GM23338 (cell line): ENCODE data around the gene MINPP1. TPM values are rescaled to one million over a fixed set of nuclear protein-coding genes. Genes with fewer than 3 reads are reported as not detected.
A peak's percentile ranks its signal among the peaks of the same experiment; 100 is the strongest.

Experiments used
- ATAC-seq: fragments of 200-7000 bp; cut with Tn5 transposase; 3 replicates; pipeline ENCODE4 v1.9.1; 2020
- DNase-seq: peaks from one replicate; pipeline ENCODE4 v3.0.0-alpha.2; 2015; ENCODE audit warnings: low spot score
- H2AFZ ChIP-seq: fragments of 200-600 bp; sonication (generic); 2 replicates; pipeline ENCODE4 v1.8.0; 2016; ENCODE audit warnings: antibody characterized with exemption, mild to moderate bottlenecking, moderate library complexity
- H3F3A ChIP-seq: fragments of 200-600 bp; sonication (generic); replicated peaks from 2 replicates; pipeline ENCODE4 v1.8.0; 2017; ENCODE audit warnings: antibody characterized with exemption, mixed run types, low read depth
- H3K27ac ChIP-seq: fragments of 200-600 bp; sonication (generic); 2 replicates; pipeline ENCODE4 v1.6.1; 2016; ENCODE audit warnings: low read depth
- H3K27me3 ChIP-seq: fragments of 200-600 bp; sonication (generic); 2 replicates; pipeline ENCODE4 v1.8.0; 2016; ENCODE audit warnings: mild to moderate bottlenecking, mixed run types, moderate library complexity; ENCODE audit not compliant: insufficient read depth
- H3K36me3 ChIP-seq: fragments of 200-600 bp; sonication (generic); 2 replicates; pipeline ENCODE4 v1.8.0; 2016; ENCODE audit warnings: mild to moderate bottlenecking; ENCODE audit not compliant: insufficient read depth
- H3K4me1 ChIP-seq: fragments of 200-600 bp; sonication (generic); 2 replicates; pipeline ENCODE4 v1.8.0; 2016; ENCODE audit warnings: mild to moderate bottlenecking, moderate library complexity; ENCODE audit not compliant: insufficient read depth
- H3K4me2 ChIP-seq: fragments of 200-600 bp; sonication (generic); 2 replicates; pipeline ENCODE4 v1.7.1; 2017; ENCODE audit warnings: mixed run types
- H3K4me3 ChIP-seq: fragments of 200-600 bp; sonication (generic); 2 replicates; pipeline ENCODE4 v1.6.1; 2016; ENCODE audit warnings: mixed run types
- H3K79me2 ChIP-seq: fragments of 200-600 bp; sonication (generic); replicated peaks from 2 replicates; pipeline ENCODE4 v1.8.0; 2017; ENCODE audit warnings: mild to moderate bottlenecking; ENCODE audit not compliant: insufficient read depth
- H3K9me2 ChIP-seq: fragments of 200-600 bp; sonication (generic); 2 replicates; pipeline ENCODE4 v1.8.0; 2017; ENCODE audit not compliant: insufficient read depth
- H4K20me1 ChIP-seq: fragments of 200-600 bp; sonication (generic); replicated peaks from 2 replicates; pipeline ENCODE4 v1.8.0; 2017; ENCODE audit warnings: mild to moderate bottlenecking; ENCODE audit not compliant: insufficient read depth
- H3K27ac Mint-ChIP-seq: 2 replicates; pipeline ENCODE4 v1.8.0; 2020; ENCODE audit warnings: inconsistent platforms, mild to moderate bottlenecking, moderate library complexity, mixed read lengths
- H3K27me3 Mint-ChIP-seq: 3 replicates; pipeline ENCODE4 v1.8.0; 2022; ENCODE audit warnings: low read depth, mild to moderate bottlenecking, moderate library complexity, mixed read lengths, inconsistent platforms; ENCODE audit not compliant: insufficient read depth, poor library complexity
- H3K36me3 Mint-ChIP-seq: 3 replicates; pipeline ENCODE4 v1.8.0; 2021; ENCODE audit warnings: low read depth, mild to moderate bottlenecking, inconsistent platforms, moderate library complexity, mixed read lengths
- H3K4me1 Mint-ChIP-seq: 3 replicates; pipeline ENCODE4 v1.8.0; 2020; ENCODE audit warnings: mild to moderate bottlenecking, inconsistent platforms, mixed read lengths
- H3K4me3 Mint-ChIP-seq: 3 replicates; pipeline ENCODE4 v1.8.0; 2021; ENCODE audit warnings: moderate library complexity, mild to moderate bottlenecking, inconsistent platforms, mixed read lengths
- H3K9me3 Mint-ChIP-seq: 3 replicates; pipeline ENCODE4 v1.8.0; 2020; ENCODE audit warnings: moderate library complexity, mild to moderate bottlenecking, inconsistent platforms, mixed read lengths
- CREB1 ChIP-seq: fragments of 250-450 bp; sonication (Bioruptor Pico); IDR thresholded peaks from 2 replicates; pipeline ENCODE4 v1.5.0; 2020; ENCODE audit warnings: low read depth, mild to moderate bottlenecking, moderate library complexity
- EZH2 ChIP-seq: fragments of 200-600 bp; sonication (generic); IDR thresholded peaks from one replicate; pipeline ENCODE4 v1.8.0; 2017; ENCODE audit warnings: antibody characterized with exemption, mild to moderate bottlenecking, low read depth; ENCODE audit not compliant: unreplicated experiment
- EZH2phosphoT487 ChIP-seq: fragments of 200-600 bp; sonication (generic); IDR thresholded peaks from one replicate; pipeline ENCODE4 v1.8.1; 2018; ENCODE audit warnings: antibody characterized with exemption; ENCODE audit not compliant: unreplicated experiment
- JUNB ChIP-seq: IDR thresholded peaks from one replicate; pipeline ENCODE4 v1.6.1; 2016; ENCODE audit warnings: antibody characterized with exemption; ENCODE audit not compliant: unreplicated experiment
- NANOG ChIP-seq: IDR thresholded peaks from 2 replicates; pipeline ENCODE4 v1.6.1; 2016; ENCODE audit warnings: antibody characterized with exemption, borderline replicate concordance
- POLR2AphosphoS5 ChIP-seq: IDR thresholded peaks from 2 replicates; pipeline ENCODE4 v1.6.1; 2016; ENCODE audit warnings: antibody characterized with exemption, low read depth
- REST ChIP-seq: IDR thresholded peaks from one replicate; pipeline ENCODE4 v1.6.1; 2018; ENCODE audit warnings: antibody characterized with exemption; ENCODE audit not compliant: unreplicated experiment
- STAT1 ChIP-seq: IDR thresholded peaks from one replicate; pipeline ENCODE4 v1.6.1; 2016; ENCODE audit warnings: antibody characterized with exemption; ENCODE audit not compliant: unreplicated experiment
- ZNF331 ChIP-seq: fragments of 250-450 bp; sonication (Bioruptor Pico); IDR thresholded peaks from 2 replicates; pipeline ENCODE4 v1.5.0; 2020; ENCODE audit warnings: low read depth, mild to moderate bottlenecking, moderate library complexity
- long read RNA-seq: library from polyadenylated mRNA; unstranded; transcript quantifications from one replicate; pipeline ENCODE4 v2.0.0, GENCODE V29; 2020; ENCODE audit not compliant: unreplicated experiment
- polyA plus RNA-seq: library from polyadenylated mRNA; unstranded; fragments of >200 nt; fragmentation: Nextera tagmentation; extraction: Ambion mirVana; gene quantifications from 2 replicates; pipeline ENCODE4 v1.2.1, GENCODE V29; 2016
- total RNA-seq: library from RNA; depleted of rRNA; stranded (reverse); fragments of >200 nt; shearing (Covaris generic); gene quantifications from 2 replicates; pipeline ENCODE4 v1.2.3, GENCODE V29; 2014; rRNA removed
- TF ChIP-seq, protein P1 (sequence below): fragments of 250-450 bp; sonication (Bioruptor Pico); IDR thresholded peaks from 2 replicates; pipeline ENCODE4 v1.5.0; 2020; ENCODE audit warnings: mild to moderate bottlenecking, moderate library complexity
- TF ChIP-seq, protein P2 (sequence below): IDR thresholded peaks from 2 replicates; pipeline ENCODE4 v1.6.1; 2016; ENCODE audit warnings: antibody characterized with exemption

Gene MINPP1
- total RNA-seq (39.3 and 43.0 TPM in 2 replicates), polyA plus RNA-seq (27.0 TPM in 2 replicates)
- long read RNA-seq, transcript MINPP1-202 (5 exons, 2,415 nt), result major isoform, 25 of 27 reads
- long read RNA-seq, partial matches to known transcripts, result 1 of 27 reads
- long read RNA-seq, other reads (novel, unspliced or antisense), result 1 of 27 reads

GRCh38 chr10:87504640-87505365 lies at the start of gene MINPP1:
MINPP1 (plus strand) TSS chr10:87504893; CDS start chr10:87504916, 23 bp downstream.
- no peaks in the 10 kb centered on the region for H3K9me3 Mint-ChIP-seq
- Histone ChIP-seq H3K9me2 (no peaks in the 10 kb centered on the region), H3K79me2 (peaks cover 32% of the 10 kb centered on the region), H4K20me1 (no peaks in the 10 kb centered on the region), H3K4me3 (peak within 1 kb of the TSS; percentile 83), H3K36me3 (no peaks in the 10 kb centered on the region), H2AFZ (peak within 1 kb of the TSS; percentile 95), H3K4me2 (peak within 1 kb of the TSS; percentile 76), H3K4me1 (peaks cover 12% of the 10 kb centered on the region), H3K27ac (peak within 1 kb of the TSS; percentile 85), H3F3A (0 out of 2 replicates have a peak, but pooled peaks cover 6% of the 10 kb centered on the region), H3K27me3 (no peaks in the 10 kb centered on the region)
- DNase-seq, result peak; percentile 97
- peak within 1 kb of the TSS; percentile 83 for H3K27ac Mint-ChIP-seq
- peak; percentile 98 for ATAC-seq
- peaks cover 16% of the 10 kb centered on the region for H3K4me1 Mint-ChIP-seq
- TF ChIP-seq JUNB (no peak), CREB1 (CRISPR knock-in tag) (peak; percentile 85), EZH2 (no peak), EZH2phosphoT487 (no peak), NANOG (no peak), STAT1 (no peak), POLR2AphosphoS5 (peak; percentile 91), ZNF331 (CRISPR knock-in tag) (no peak), REST (peak; percentile 39)
- TF ChIP-seq, protein P1, sequence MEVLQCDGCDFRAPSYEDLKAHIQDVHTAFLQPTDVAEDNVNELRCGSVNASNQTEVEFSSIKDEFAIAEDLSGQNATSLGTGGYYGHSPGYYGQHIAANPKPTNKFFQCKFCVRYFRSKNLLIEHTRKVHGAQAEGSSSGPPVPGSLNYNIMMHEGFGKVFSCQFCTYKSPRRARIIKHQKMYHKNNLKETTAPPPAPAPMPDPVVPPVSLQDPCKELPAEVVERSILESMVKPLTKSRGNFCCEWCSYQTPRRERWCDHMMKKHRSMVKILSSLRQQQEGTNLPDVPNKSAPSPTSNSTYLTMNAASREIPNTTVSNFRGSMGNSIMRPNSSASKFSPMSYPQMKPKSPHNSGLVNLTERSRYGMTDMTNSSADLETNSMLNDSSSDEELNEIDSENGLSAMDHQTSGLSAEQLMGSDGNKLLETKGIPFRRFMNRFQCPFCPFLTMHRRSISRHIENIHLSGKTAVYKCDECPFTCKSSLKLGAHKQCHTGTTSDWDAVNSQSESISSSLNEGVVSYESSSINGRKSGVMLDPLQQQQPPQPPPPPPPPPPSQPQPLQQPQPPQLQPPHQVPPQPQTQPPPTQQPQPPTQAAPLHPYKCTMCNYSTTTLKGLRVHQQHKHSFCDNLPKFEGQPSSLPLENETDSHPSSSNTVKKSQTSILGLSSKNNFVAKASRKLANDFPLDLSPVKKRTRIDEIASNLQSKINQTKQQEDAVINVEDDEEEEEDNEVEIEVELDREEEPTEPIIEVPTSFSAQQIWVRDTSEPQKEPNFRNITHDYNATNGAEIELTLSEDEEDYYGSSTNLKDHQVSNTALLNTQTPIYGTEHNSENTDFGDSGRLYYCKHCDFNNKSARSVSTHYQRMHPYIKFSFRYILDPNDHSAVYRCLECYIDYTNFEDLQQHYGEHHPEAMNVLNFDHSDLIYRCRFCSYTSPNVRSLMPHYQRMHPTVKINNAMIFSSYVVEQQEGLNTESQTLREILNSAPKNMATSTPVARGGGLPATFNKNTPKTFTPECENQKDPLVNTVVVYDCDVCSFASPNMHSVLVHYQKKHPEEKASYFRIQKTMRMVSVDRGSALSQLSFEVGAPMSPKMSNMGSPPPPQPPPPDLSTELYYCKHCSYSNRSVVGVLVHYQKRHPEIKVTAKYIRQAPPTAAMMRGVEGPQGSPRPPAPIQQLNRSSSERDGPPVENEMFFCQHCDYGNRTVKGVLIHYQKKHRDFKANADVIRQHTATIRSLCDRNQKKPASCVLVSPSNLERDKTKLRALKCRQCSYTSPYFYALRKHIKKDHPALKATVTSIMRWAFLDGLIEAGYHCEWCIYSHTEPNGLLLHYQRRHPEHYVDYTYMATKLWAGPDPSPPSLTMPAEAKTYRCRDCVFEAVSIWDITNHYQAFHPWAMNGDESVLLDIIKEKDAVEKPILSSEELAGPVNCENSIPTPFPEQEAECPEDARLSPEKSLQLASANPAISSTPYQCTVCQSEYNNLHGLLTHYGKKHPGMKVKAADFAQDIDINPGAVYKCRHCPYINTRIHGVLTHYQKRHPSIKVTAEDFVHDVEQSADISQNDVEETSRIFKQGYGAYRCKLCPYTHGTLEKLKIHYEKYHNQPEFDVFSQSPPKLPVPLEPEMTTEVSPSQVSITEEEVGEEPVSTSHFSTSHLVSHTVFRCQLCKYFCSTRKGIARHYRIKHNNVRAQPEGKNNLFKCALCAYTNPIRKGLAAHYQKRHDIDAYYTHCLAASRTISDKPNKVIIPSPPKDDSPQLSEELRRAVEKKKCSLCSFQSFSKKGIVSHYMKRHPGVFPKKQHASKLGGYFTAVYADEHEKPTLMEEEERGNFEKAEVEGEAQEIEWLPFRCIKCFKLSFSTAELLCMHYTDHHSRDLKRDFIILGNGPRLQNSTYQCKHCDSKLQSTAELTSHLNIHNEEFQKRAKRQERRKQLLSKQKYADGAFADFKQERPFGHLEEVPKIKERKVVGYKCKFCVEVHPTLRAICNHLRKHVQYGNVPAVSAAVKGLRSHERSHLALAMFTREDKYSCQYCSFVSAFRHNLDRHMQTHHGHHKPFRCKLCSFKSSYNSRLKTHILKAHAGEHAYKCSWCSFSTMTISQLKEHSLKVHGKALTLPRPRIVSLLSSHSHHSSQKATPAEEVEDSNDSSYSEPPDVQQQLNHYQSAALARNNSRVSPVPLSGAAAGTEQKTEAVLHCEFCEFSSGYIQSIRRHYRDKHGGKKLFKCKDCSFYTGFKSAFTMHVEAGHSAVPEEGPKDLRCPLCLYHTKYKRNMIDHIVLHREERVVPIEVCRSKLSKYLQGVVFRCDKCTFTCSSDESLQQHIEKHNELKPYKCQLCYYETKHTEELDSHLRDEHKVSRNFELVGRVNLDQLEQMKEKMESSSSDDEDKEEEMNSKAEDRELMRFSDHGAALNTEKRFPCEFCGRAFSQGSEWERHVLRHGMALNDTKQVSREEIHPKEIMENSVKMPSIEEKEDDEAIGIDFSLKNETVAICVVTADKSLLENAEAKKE (CRISPR knock-in tag), result no peak
- TF ChIP-seq, protein P2, sequence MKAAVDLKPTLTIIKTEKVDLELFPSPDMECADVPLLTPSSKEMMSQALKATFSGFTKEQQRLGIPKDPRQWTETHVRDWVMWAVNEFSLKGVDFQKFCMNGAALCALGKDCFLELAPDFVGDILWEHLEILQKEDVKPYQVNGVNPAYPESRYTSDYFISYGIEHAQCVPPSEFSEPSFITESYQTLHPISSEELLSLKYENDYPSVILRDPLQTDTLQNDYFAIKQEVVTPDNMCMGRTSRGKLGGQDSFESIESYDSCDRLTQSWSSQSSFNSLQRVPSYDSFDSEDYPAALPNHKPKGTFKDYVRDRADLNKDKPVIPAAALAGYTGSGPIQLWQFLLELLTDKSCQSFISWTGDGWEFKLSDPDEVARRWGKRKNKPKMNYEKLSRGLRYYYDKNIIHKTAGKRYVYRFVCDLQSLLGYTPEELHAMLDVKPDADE, result peak; percentile 82
- H3K27me3 Mint-ChIP-seq, result peaks cover 3% of the 10 kb centered on the region
- H3K4me3 Mint-ChIP-seq, result peak within 1 kb of the TSS; percentile 85
- H3K36me3 Mint-ChIP-seq, result peaks cover 13% of the 10 kb centered on the region
